ENCODE data around the gene MVK. TPM values are rescaled to one million over a fixed set of nuclear protein-coding genes. Genes with fewer than 3 reads are reported as not detected.

MVK gene
- total and polyA plus RNA-seq, 2 experiments from 2014 or later = 16.7 to 40.1 TPM

- H3K4me1 Mint-ChIP-seq = peaks cover 6% of the 10 kb centered on the region; the same call in 2 of the 3 replicates
These were observed 67.4 kb downstream of the MVK start for GRCh38 chr12:109640961-109641360.

More at GRCh38 chr12:109640961-109641360, 67.4 kb downstream of the MVK start:
- Mint-ChIP-seq H3K27ac (no peak overlapping the region), H3K4me3 (no peak overlapping the region), H3K36me3 (ENCODE audit: low read depth) (no peaks in the 10 kb centered on the region), H3K9me3 (peaks cover 2% of the 10 kb centered on the region; the same call in 1 of the 3 replicates), H3K27me3 (ENCODE audit: insufficient read depth, low read depth, poor library complexity) (peaks cover 3% of the 10 kb centered on the region)
- Histone ChIP-seq H3K4me2 (no peak overlapping the region), H3K27ac (ENCODE audit: low read depth) (no peak overlapping the region), H3K9me2 (ENCODE audit: insufficient read depth) (no peaks in the 10 kb centered on the region), H3K4me1 (ENCODE audit: insufficient read depth) (no peaks in the 10 kb centered on the region), H3K27me3 (ENCODE audit: insufficient read depth) (no peaks in the 10 kb centered on the region), H3K36me3 (ENCODE audit: insufficient read depth) (no peaks in the 10 kb centered on the region), H3K79me2 (replicated peaks; ENCODE audit: insufficient read depth) (no peaks in the 10 kb centered on the region), H3F3A (replicated peaks; ENCODE audit: low read depth) (no peaks in the 10 kb centered on the region), H4K20me1 (replicated peaks; ENCODE audit: insufficient read depth) (no peaks in the 10 kb centered on the region), H3K4me3 (no peak overlapping the region), H2AFZ (0 out of 2 replicates have a peak overlapping the region, but pooled peaks have one; percentile 52)
- ATAC-seq = no peak
- DNase-seq (ENCODE audit: low spot score) = no peak
- TF ChIP-seq NANOG (IDR thresholded peaks at IDR 0.05; ENCODE audit: borderline replicate concordance) = no peak
- no peak for TF ChIP-seq JUNB (IDR thresholded peaks at IDR 0.05; ENCODE audit: unreplicated experiment)
- no peak for TF ChIP-seq EZH2 (IDR thresholded peaks at IDR 0.05; ENCODE audit: low read depth, unreplicated experiment)
- no peak for TF ChIP-seq CTCF (conservative IDR thresholded peaks at IDR 0.05; ENCODE audit: low read depth in 2 of 2)
- no peak for TF ChIP-seq ZNF331 (CRISPR knock-in tag; IDR thresholded peaks at IDR 0.05; ENCODE audit: low read depth)
- no peak for TF ChIP-seq EZH2phosphoT487 (IDR thresholded peaks at IDR 0.05; ENCODE audit: unreplicated experiment)
- TF ChIP-seq, protein P1, sequence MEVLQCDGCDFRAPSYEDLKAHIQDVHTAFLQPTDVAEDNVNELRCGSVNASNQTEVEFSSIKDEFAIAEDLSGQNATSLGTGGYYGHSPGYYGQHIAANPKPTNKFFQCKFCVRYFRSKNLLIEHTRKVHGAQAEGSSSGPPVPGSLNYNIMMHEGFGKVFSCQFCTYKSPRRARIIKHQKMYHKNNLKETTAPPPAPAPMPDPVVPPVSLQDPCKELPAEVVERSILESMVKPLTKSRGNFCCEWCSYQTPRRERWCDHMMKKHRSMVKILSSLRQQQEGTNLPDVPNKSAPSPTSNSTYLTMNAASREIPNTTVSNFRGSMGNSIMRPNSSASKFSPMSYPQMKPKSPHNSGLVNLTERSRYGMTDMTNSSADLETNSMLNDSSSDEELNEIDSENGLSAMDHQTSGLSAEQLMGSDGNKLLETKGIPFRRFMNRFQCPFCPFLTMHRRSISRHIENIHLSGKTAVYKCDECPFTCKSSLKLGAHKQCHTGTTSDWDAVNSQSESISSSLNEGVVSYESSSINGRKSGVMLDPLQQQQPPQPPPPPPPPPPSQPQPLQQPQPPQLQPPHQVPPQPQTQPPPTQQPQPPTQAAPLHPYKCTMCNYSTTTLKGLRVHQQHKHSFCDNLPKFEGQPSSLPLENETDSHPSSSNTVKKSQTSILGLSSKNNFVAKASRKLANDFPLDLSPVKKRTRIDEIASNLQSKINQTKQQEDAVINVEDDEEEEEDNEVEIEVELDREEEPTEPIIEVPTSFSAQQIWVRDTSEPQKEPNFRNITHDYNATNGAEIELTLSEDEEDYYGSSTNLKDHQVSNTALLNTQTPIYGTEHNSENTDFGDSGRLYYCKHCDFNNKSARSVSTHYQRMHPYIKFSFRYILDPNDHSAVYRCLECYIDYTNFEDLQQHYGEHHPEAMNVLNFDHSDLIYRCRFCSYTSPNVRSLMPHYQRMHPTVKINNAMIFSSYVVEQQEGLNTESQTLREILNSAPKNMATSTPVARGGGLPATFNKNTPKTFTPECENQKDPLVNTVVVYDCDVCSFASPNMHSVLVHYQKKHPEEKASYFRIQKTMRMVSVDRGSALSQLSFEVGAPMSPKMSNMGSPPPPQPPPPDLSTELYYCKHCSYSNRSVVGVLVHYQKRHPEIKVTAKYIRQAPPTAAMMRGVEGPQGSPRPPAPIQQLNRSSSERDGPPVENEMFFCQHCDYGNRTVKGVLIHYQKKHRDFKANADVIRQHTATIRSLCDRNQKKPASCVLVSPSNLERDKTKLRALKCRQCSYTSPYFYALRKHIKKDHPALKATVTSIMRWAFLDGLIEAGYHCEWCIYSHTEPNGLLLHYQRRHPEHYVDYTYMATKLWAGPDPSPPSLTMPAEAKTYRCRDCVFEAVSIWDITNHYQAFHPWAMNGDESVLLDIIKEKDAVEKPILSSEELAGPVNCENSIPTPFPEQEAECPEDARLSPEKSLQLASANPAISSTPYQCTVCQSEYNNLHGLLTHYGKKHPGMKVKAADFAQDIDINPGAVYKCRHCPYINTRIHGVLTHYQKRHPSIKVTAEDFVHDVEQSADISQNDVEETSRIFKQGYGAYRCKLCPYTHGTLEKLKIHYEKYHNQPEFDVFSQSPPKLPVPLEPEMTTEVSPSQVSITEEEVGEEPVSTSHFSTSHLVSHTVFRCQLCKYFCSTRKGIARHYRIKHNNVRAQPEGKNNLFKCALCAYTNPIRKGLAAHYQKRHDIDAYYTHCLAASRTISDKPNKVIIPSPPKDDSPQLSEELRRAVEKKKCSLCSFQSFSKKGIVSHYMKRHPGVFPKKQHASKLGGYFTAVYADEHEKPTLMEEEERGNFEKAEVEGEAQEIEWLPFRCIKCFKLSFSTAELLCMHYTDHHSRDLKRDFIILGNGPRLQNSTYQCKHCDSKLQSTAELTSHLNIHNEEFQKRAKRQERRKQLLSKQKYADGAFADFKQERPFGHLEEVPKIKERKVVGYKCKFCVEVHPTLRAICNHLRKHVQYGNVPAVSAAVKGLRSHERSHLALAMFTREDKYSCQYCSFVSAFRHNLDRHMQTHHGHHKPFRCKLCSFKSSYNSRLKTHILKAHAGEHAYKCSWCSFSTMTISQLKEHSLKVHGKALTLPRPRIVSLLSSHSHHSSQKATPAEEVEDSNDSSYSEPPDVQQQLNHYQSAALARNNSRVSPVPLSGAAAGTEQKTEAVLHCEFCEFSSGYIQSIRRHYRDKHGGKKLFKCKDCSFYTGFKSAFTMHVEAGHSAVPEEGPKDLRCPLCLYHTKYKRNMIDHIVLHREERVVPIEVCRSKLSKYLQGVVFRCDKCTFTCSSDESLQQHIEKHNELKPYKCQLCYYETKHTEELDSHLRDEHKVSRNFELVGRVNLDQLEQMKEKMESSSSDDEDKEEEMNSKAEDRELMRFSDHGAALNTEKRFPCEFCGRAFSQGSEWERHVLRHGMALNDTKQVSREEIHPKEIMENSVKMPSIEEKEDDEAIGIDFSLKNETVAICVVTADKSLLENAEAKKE (CRISPR knock-in tag; IDR thresholded peaks at IDR 0.05) = no peak
- TF ChIP-seq ETS1 (IDR thresholded peaks at IDR 0.05) = no peak
- no peak for TF ChIP-seq STAT1 (IDR thresholded peaks at IDR 0.05; ENCODE audit: unreplicated experiment)
- no peak for TF ChIP-seq ZNF114 (CRISPR knock-in tag; IDR thresholded peaks at IDR 0.05)
- TF ChIP-seq, protein P2, sequence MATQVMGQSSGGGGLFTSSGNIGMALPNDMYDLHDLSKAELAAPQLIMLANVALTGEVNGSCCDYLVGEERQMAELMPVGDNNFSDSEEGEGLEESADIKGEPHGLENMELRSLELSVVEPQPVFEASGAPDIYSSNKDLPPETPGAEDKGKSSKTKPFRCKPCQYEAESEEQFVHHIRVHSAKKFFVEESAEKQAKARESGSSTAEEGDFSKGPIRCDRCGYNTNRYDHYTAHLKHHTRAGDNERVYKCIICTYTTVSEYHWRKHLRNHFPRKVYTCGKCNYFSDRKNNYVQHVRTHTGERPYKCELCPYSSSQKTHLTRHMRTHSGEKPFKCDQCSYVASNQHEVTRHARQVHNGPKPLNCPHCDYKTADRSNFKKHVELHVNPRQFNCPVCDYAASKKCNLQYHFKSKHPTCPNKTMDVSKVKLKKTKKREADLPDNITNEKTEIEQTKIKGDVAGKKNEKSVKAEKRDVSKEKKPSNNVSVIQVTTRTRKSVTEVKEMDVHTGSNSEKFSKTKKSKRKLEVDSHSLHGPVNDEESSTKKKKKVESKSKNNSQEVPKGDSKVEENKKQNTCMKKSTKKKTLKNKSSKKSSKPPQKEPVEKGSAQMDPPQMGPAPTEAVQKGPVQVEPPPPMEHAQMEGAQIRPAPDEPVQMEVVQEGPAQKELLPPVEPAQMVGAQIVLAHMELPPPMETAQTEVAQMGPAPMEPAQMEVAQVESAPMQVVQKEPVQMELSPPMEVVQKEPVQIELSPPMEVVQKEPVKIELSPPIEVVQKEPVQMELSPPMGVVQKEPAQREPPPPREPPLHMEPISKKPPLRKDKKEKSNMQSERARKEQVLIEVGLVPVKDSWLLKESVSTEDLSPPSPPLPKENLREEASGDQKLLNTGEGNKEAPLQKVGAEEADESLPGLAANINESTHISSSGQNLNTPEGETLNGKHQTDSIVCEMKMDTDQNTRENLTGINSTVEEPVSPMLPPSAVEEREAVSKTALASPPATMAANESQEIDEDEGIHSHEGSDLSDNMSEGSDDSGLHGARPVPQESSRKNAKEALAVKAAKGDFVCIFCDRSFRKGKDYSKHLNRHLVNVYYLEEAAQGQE (IDR thresholded peaks at IDR 0.05; ENCODE audit: unreplicated experiment) = no peak
